Naive thymus-derived CD4-positive, alpha-beta T cell (primary cell): ENCODE measurements around the gene ATP5PO. TPM values are rescaled to one million over a fixed set of nuclear protein-coding genes. Genes with fewer than 3 reads are reported as not detected.

ENCODE experiments used
- ATAC-seq: fragments of 150-1000 bp; cut with Tn5 transposase; 2 replicates; pipeline ENCODE4 v1.10.0; 2021; ENCODE audit warnings: mild to moderate bottlenecking, moderate library complexity
- CTCF ChIA-PET: fragments of 350-600 bp; sonication (Branson Sonifier 250); formaldehyde crosslinking; loops from one replicate; lab custom pipeline; 2021; ENCODE audit warnings: antibody characterized with exemption; lab: Charles Lee
- POLR2A ChIA-PET: fragments of 350-600 bp; sonication (Branson Sonifier 250); formaldehyde crosslinking; loops from one replicate; lab custom pipeline; 2021; ENCODE audit warnings: antibody characterized with exemption, inconsistent platforms; lab: Charles Lee
- DNase-seq, 9 donors: peaks; one replicate each; pipeline versions ENCODE4 v3.0.0 to v3.0.0-alpha.2; 2020 to 2022; ENCODE audit warnings: mixed read lengths in 1 of 9
- H3K27ac ChIP-seq: one replicate; pipeline ENCODE4 v1.7.0; 2013; ENCODE audit warnings: mild to moderate bottlenecking, low read depth, low read length, moderate library complexity
- H3K27me3 ChIP-seq, 2 donors: one replicate each; pipeline ENCODE4 v1.7.0; 2013; ENCODE audit warnings: low read length in 2 of 2, mild to moderate bottlenecking in 2 of 2, moderate library complexity in 2 of 2; ENCODE audit not compliant: control insufficient read depth in 2 of 2, insufficient read depth in 2 of 2
- H3K36me3 ChIP-seq, 3 experiments: 1 replicate in 2 of 3; 2 replicates in 1 of 3; pipeline ENCODE4 v1.7.0; 2013; ENCODE audit warnings: low read length in 3 of 3, mild to moderate bottlenecking in 3 of 3, moderate library complexity in 1 of 3; ENCODE audit not compliant: insufficient read depth in 3 of 3, control insufficient read depth in 2 of 3
- H3K4me1 ChIP-seq, 2 donors: one replicate each; pipeline ENCODE4 v1.7.0; 2013; ENCODE audit warnings: low read length in 2 of 2, mild to moderate bottlenecking in 2 of 2, moderate library complexity in 1 of 2; ENCODE audit not compliant: control insufficient read depth in 2 of 2, insufficient read depth in 2 of 2
- H3K4me3 ChIP-seq: 2 replicates; pipeline ENCODE4 v1.7.0; 2013; ENCODE audit warnings: mild to moderate bottlenecking, low read length
- H3K9me3 ChIP-seq, 3 experiments: 1 replicate in 2 of 3; 2 replicates in 1 of 3; pipeline ENCODE4 v1.7.0; 2013; ENCODE audit warnings: low read length in 3 of 3; ENCODE audit not compliant: control insufficient read depth in 2 of 3
- H3K27ac Mint-ChIP-seq, 9 donors: one replicate each; pipeline ENCODE4 v1.8.0; 2020 to 2022; ENCODE audit warnings: mixed read lengths in 9 of 9, mild to moderate bottlenecking in 8 of 9, moderate library complexity in 5 of 9, inconsistent platforms in 2 of 9
- H3K27me3 Mint-ChIP-seq, 5 donors: one replicate each; pipeline ENCODE4 v1.8.0; 2021 to 2022; ENCODE audit warnings: mixed read lengths in 5 of 5, mild to moderate bottlenecking in 1 of 5
- H3K36me3 Mint-ChIP-seq, 5 donors: one replicate each; pipeline ENCODE4 v1.8.0; 2020 to 2022; ENCODE audit warnings: mixed read lengths in 5 of 5, mild to moderate bottlenecking in 3 of 5, inconsistent platforms in 1 of 5
- H3K4me1 Mint-ChIP-seq, 7 donors: one replicate each; pipeline ENCODE4 v1.8.0; 2020 to 2022; ENCODE audit warnings: mixed read lengths in 7 of 7, mild to moderate bottlenecking in 3 of 7, inconsistent platforms in 1 of 7
- H3K4me3 Mint-ChIP-seq, 10 donors: one replicate each; pipeline ENCODE4 v1.8.0; 2020 to 2022; ENCODE audit warnings: mild to moderate bottlenecking in 10 of 10, mixed read lengths in 10 of 10, moderate library complexity in 6 of 10, inconsistent platforms in 2 of 10
- H3K9me3 Mint-ChIP-seq, 11 donors: one replicate each; pipeline ENCODE4 v1.8.0; 2020 to 2022; ENCODE audit warnings: mixed read lengths in 11 of 11, mild to moderate bottlenecking in 4 of 11, inconsistent platforms in 1 of 11, moderate library complexity in 1 of 11
- intact Hi-C, 2 donors: fragments of 100-400 bp; cut with micrococcal nuclease; formaldehyde crosslinking; loops; one replicate each; pipeline ENCODE4 v1.15.1; 2023
- polyA plus RNA-seq, 2 donors: library from polyadenylated mRNA; unstranded; fragments of 300-500 nt; fragmentation: Illumina TruSeq; gene quantifications; one replicate each; pipeline ENCODE4 v1.2.3, GENCODE V29; 2021
- total RNA-seq, 6 experiments: library from RNA in 5 of 6; stranded (reverse) in 5 of 6; gene quantifications; 1 replicate in 5 of 6; 2 replicates in 1 of 6; pipeline ENCODE4 v1.2.3 and lab custom pipeline; 2021 to 2026

The ATP5PO gene
- total and polyA plus RNA-seq, 7 experiments from 2014 or later = 123 to 449 (median 162) TPM

DNA sequence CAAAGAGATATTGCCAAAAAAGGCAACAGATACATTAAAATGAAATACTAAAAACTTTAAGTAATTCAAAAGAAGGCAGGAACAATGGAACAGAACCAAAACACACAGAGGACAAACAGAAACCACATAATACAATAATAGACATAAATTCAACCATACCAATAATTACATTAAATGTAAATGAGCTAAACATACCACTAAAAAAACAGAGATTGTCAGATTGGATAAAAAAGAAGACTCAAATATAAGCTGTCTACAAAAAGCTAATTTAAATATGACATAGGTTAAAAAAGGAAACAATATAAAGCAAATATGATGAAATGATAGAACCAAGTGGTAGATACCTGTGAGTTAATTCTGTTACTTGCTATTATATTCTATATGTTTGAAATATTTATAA is 44.1 kb upstream of the ATP5PO start:
- Histone ChIP-seq H3K27ac (no peak overlapping the region), H3K9me3 (no peaks in the 10 kb centered on the region), H3K36me3 (peaks cover 0 to 10% (median 0%) of the 10 kb centered on the region in 3 experiments), H3K4me3 (no peak overlapping the region), H3K4me1 (peaks cover 6 to 7% of the 10 kb centered on the region in 2 donors), H3K27me3 (no peaks in the 10 kb centered on the region)
- ChIA-PET CTCF (interaction anchor here (1.0 to 1.2 kb wide), 3 partner anchors 11 to 35 kb away, joined by 3 to 4 read pairs (median 3); no protein-coding TSS in a partner anchor), POLR2A (interaction anchor here (0.6 to 2.0 kb wide), 9 partner anchors 9 to 1446 kb away, joined by 3 to 8 read pairs (median 6); no protein-coding TSS in a partner anchor)
- no peaks in the 10 kb centered on the region for H3K27me3 Mint-ChIP-seq
- DNase-seq (no peak), ATAC-seq (no peak)
- no peak overlapping the region for H3K4me3 Mint-ChIP-seq
- peaks cover 3 to 32% (median 16%) of the 10 kb centered on the region in 11 donors for H3K9me3 Mint-ChIP-seq
- H3K4me1 Mint-ChIP-seq = peaks cover 26 to 59% (median 49%) of the 10 kb centered on the region in 7 donors
- intact Hi-C loops = loop anchor here in 1 of 2 donors (1.0 kb wide), 1 partner anchor 35 kb away; no protein-coding TSS in a partner anchor
- H3K36me3 Mint-ChIP-seq = peaks cover 11 to 69% (median 59%) of the 10 kb centered on the region in 5 donors
- no peak overlapping the region for H3K27ac Mint-ChIP-seq

DNA sequence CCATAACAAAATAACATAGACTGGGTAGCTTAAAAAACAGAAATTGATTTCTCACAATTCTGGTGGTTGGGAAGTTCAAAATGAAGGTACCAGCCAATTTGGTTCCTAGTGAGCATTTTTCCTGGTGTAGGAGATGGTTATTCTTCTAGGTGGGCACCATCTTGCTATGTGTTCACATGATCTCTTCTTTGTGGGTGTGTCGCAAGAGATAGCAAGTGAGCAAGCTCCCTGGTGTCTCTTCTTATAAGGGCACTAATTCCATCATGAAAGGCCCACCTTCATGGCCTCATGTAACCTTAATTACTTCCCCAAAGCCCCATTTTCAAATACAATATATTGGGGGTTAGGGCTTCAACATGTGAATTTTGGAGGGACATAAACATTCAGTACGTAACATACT is 38.8 kb upstream of the ATP5PO start:
- H3K4me1 ChIP-seq = peaks cover 33 to 44% of the 10 kb centered on the region in 2 donors

DNA sequence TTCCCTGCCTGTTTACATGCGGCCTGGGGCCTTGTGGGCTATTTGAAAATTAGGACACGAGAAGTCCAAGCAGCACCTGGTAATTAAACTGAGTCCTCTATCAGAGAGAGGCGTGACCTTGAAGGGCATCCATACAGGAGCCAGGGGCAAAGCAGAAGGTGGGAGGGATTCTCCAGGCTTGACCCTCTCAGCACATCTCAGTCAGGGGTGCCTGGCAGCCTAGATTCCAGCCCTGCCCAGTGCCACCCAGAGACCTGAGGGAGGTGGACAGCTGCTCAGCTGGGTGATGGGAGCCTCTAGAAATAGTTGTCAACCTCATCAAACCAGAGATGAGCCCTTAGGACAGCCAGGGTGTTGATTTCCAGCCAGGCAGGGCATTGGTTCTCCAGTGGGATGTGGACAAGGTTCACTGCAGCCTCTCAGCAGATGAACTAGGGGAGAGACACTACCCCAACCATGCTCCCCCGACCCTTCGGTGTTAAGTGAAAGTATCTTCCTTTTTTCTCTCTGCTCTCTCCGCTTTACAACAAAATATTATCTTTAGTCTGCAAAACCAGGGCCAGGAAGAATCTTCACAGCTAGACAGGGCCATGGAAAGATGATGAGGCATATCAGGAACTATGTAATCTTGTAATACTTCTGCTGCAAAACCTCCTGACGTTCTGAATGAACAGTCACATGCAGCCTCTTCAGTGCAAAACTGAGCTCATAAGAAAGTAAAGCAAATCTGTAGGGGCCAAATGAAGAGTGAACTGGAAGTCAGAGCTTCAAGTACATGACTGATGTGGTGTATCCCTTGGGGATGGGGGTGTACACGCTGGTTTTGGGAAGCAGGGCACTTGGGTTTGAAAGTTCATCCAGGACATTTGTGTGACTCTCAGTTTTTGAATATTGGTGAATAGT is 35.9 kb upstream of the ATP5PO start:
- CTCF ChIA-PET = interaction anchor here (1.2 to 6.6 kb wide), 2 partner anchors 24 to 28 kb away, joined by 4 to 48 read pairs; no protein-coding TSS in a partner anchor
- Histone ChIP-seq H3K36me3 (no peaks in the 10 kb centered on the region), H3K4me1 (peaks cover 62 to 67% of the 10 kb centered on the region in 2 donors), H3K4me3 (peak overlapping the region; percentile 4), H3K27ac (peak overlapping the region; percentile 60), H3K27me3 (no peaks in the 10 kb centered on the region), H3K9me3 (no peaks in the 10 kb centered on the region)
- no peak for ATAC-seq
- peak overlapping the region; percentile 64 to 87 (median 78) for H3K4me3 Mint-ChIP-seq
- peaks cover 51 to 89% (median 74%) of the 10 kb centered on the region in 7 donors for H3K4me1 Mint-ChIP-seq
- H3K27ac Mint-ChIP-seq = peak overlapping the region; percentile 90 to 100 (median 98)
- H3K9me3 Mint-ChIP-seq = peaks cover 0 to 8% (median 0%) of the 10 kb centered on the region in 11 donors
- POLR2A ChIA-PET = interaction anchor here (0.6 to 13.9 kb wide), 7 partner anchors 16 to 769 kb away, joined by 3 to 502 read pairs (median 3); partner anchors contain the start of genes MRPS6 and SLC5A3
- peaks cover 0 to 55% (median 7%) of the 10 kb centered on the region in 5 donors for H3K36me3 Mint-ChIP-seq
- peak in 1 of 9 donors; percentile 13 for DNase-seq
- intact Hi-C loops = loop anchor here in 1 of 2 donors (2.0 kb wide), 1 partner anchor 47 kb away; no protein-coding TSS in a partner anchor
- H3K27me3 Mint-ChIP-seq = peaks cover 0 to 6% (median 0%) of the 10 kb centered on the region in 5 donors

More for the DNA sequence above, 38.8 kb upstream of the ATP5PO start:
- no peak overlapping the region for H3K4me3 ChIP-seq
- H3K36me3 ChIP-seq = no peaks in the 10 kb centered on the region
- ChIA-PET CTCF (interaction anchor here (0.8 to 1.2 kb wide), 3 partner anchors 17 to 30 kb away, joined by 3 to 5 read pairs (median 3); no protein-coding TSS in a partner anchor), POLR2A (interaction anchor here (0.6 to 13.9 kb wide), 2 partner anchors 14 to 19 kb away, joined by 3 to 502 read pairs; no protein-coding TSS in a partner anchor)
- peak overlapping the region in 4 of 9 donors; percentile 28 to 99 (median 44) for H3K27ac Mint-ChIP-seq
- H3K36me3 Mint-ChIP-seq = peaks cover 4 to 57% (median 21%) of the 10 kb centered on the region in 5 donors
- H3K27me3 Mint-ChIP-seq = no peaks in the 10 kb centered on the region
- no peaks in the 10 kb centered on the region for H3K27me3 ChIP-seq
- intact Hi-C loops = no loop called here
- ATAC-seq (no peak), DNase-seq (no peak)
- H3K9me3 Mint-ChIP-seq = peaks cover 0 to 18% (median 12%) of the 10 kb centered on the region in 11 donors
- H3K4me3 Mint-ChIP-seq = no peak overlapping the region
- peaks cover 36 to 84% (median 55%) of the 10 kb centered on the region in 7 donors for H3K4me1 Mint-ChIP-seq
- H3K27ac ChIP-seq = no peak overlapping the region
- H3K9me3 ChIP-seq = no peaks in the 10 kb centered on the region

DNA sequence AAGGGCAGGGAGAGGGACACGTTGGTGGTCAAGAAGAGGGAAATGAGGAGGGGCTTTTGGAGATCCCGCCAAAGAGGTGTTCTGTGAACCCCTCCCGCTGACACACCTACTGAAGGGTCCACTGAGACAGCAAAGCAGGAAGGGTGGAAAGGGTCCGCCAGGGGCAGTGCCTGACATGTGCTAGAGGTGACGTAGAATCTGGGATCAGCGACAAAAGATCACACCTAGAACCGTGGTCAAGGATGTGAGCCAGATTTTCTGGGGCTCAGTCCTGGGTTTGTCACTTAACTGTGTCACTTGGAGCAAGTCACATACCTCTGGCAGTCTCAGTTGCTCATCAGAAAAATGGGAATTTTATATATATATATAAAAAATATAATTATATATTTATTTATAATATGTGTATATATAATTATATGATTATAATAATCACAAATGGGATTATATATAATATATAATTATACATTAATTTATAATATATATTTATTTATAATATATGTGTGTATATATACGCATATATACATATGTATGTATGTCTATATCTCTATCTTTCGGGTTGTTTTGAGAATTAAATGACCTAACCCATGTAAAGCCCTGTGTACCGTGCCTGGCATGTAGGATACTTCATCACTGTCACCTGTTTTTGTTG is 35.0 kb upstream of the ATP5PO start:
- peak overlapping the region; percentile 72 to 87 (median 82) for H3K4me3 Mint-ChIP-seq
- CTCF ChIA-PET = interaction anchor here (0.7 to 6.6 kb wide), 5 partner anchors 13 to 635 kb away, joined by 3 to 48 read pairs (median 35); partner anchors contain the start of genes MRPS6 and SLC5A3
- H3K27ac ChIP-seq = peak overlapping the region; percentile 93
- H3K4me1 Mint-ChIP-seq = peaks cover 52 to 89% (median 74%) of the 10 kb centered on the region in 7 donors
- peak overlapping the region; percentile 36 for H3K4me3 ChIP-seq
- H3K9me3 Mint-ChIP-seq = peaks cover 0 to 8% (median 0%) of the 10 kb centered on the region in 11 donors
- peaks cover 0 to 6% (median 0%) of the 10 kb centered on the region in 5 donors for H3K27me3 Mint-ChIP-seq
- peak overlapping the region; percentile 98 to 100 (median 98) for H3K27ac Mint-ChIP-seq
- H3K4me1 ChIP-seq = peaks cover 66 to 71% of the 10 kb centered on the region in 2 donors
- no peaks in the 10 kb centered on the region for H3K9me3 ChIP-seq
- POLR2A ChIA-PET = interaction anchor here (1.0 to 13.9 kb wide), 16 partner anchors 8 to 1097 kb away, joined by 3 to 502 read pairs (median 6); partner anchors contain the start of genes MRPS6 and SLC5A3
- peaks cover 0 to 57% (median 7%) of the 10 kb centered on the region in 5 donors for H3K36me3 Mint-ChIP-seq
- peak in 1 of 9 donors; percentile 11 for DNase-seq
- intact Hi-C loops = loop anchor here in 1 of 2 donors (1.0 to 2.0 kb wide), 2 partner anchors 8 to 48 kb away; no protein-coding TSS in a partner anchor
- H3K27me3 ChIP-seq = no peaks in the 10 kb centered on the region
- H3K36me3 ChIP-seq = no peaks in the 10 kb centered on the region
- ATAC-seq = no peak

- intact Hi-C loops = loop anchor here (1.0 to 10.0 kb wide), 6 partner anchors 9 to 939 kb away; partner anchors contain the start of genes GART (in 1 of the 2) and SON (in 1 of the 2)
- Histone ChIP-seq H3K4me1 (peaks cover 62 to 72% of the 10 kb centered on the region in 2 donors), H3K4me3 (peak overlapping the region; percentile 36), H3K27ac (peak overlapping the region; percentile 93), H3K36me3 (no peaks in the 10 kb centered on the region), H3K9me3 (no peaks in the 10 kb centered on the region), H3K27me3 (no peaks in the 10 kb centered on the region)
- peak overlapping the region; percentile 98 to 100 (median 98) for H3K27ac Mint-ChIP-seq
- ATAC-seq = peak; percentile 15
- DNase-seq = peak; percentile 20 to 67 (median 59)
- H3K36me3 Mint-ChIP-seq = peaks cover 3 to 58% (median 10%) of the 10 kb centered on the region in 5 donors
- peaks cover 0 to 6% (median 0%) of the 10 kb centered on the region in 5 donors for H3K27me3 Mint-ChIP-seq
- peaks cover 51 to 87% (median 74%) of the 10 kb centered on the region in 7 donors for H3K4me1 Mint-ChIP-seq
- CTCF ChIA-PET = interaction anchor here (0.7 to 6.6 kb wide), 6 partner anchors 12 to 636 kb away, joined by 3 to 48 read pairs (median 26); partner anchors contain the start of genes MRPS6 and SLC5A3
- H3K4me3 Mint-ChIP-seq = peak overlapping the region; percentile 71 to 87 (median 82)
- POLR2A ChIA-PET = interaction anchor here (0.6 to 13.9 kb wide), 22 partner anchors 9 to 1097 kb away, joined by 3 to 502 read pairs (median 6); partner anchors contain the start of genes MRPS6 and SLC5A3
- peaks cover 0 to 11% (median 3%) of the 10 kb centered on the region in 11 donors for H3K9me3 Mint-ChIP-seq
Measured at GRCh38 chr21:33949516-33950430, 34.2 kb upstream of the ATP5PO start.
